Neural cell (in vitro differentiated cells): ENCODE results near the gene RFNG.

Experiments
- CTCF ChIP-seq: fragments of 450-650 bp; IDR thresholded peaks from 2 replicates; pipeline ENCODE4 v1.5.1; 2014; ENCODE audit warnings: antibody characterized with exemption, mild to moderate bottlenecking, moderate library complexity; ENCODE audit not compliant: poor library complexity, severe bottlenecking
- EP300 ChIP-seq: fragments of 450-650 bp; conservative IDR thresholded peaks from 2 replicates; pipeline ENCODE4 v1.6.1; 2014; ENCODE audit warnings: antibody characterized with exemption, mild to moderate bottlenecking, moderate library complexity; ENCODE audit not compliant: poor library complexity, severe bottlenecking
- EZH2 ChIP-seq: fragments of 200-600, 300-800 bp; shearing (Covaris generic), sonication (generic); IDR thresholded peaks from 2 replicates; pipeline ENCODE4 v1.6.1; 2014; ENCODE audit warnings: antibody characterized with exemption, low read length, borderline replicate concordance, mild to moderate bottlenecking; ENCODE audit not compliant: insufficient read depth, poor library complexity, severe bottlenecking
- POLR2AphosphoS5 ChIP-seq: IDR thresholded peaks from 2 replicates; pipeline ENCODE4 v1.6.1; 2012
- REST ChIP-seq: IDR thresholded peaks from 2 replicates; pipeline ENCODE4 v1.6.1; 2012; ENCODE audit warnings: borderline replicate concordance
- SMC3 ChIP-seq: fragments of 450-650 bp; conservative IDR thresholded peaks from 2 replicates; pipeline ENCODE4 v1.6.1; 2014; ENCODE audit warnings: antibody characterized with exemption, mild to moderate bottlenecking, moderate library complexity; ENCODE audit not compliant: poor library complexity
- TAF1 ChIP-seq: IDR thresholded peaks from 2 replicates; pipeline ENCODE4 v1.6.1; 2012; ENCODE audit warnings: low read depth

- TF ChIP-seq REST: no peak
- TF ChIP-seq CTCF: no peak
- no peak for TF ChIP-seq EZH2
- no peak for TF ChIP-seq TAF1
- TF ChIP-seq EP300: no peak
- no peak for TF ChIP-seq SMC3
- TF ChIP-seq POLR2AphosphoS5: no peak
These were observed 33.2 kb downstream of the RFNG start for GRCh38 chr17:82018152-82018988.
